ENCODE results near the gene ATG3. TPM values are rescaled to one million over a fixed set of nuclear protein-coding genes. Genes with fewer than 3 reads are reported as not detected.

The ATG3 gene
- total and polyA plus RNA-seq, 2 of the 8 experiments (the other 6 are each of a cell fraction or from before 2014, with no cell fraction given): 27.3 to 55.3 TPM

GRCh38 chr3:112497897-112498548 is 63.7 kb downstream of the ATG3 start (continued):
- TF ChIP-seq, protein P1, sequence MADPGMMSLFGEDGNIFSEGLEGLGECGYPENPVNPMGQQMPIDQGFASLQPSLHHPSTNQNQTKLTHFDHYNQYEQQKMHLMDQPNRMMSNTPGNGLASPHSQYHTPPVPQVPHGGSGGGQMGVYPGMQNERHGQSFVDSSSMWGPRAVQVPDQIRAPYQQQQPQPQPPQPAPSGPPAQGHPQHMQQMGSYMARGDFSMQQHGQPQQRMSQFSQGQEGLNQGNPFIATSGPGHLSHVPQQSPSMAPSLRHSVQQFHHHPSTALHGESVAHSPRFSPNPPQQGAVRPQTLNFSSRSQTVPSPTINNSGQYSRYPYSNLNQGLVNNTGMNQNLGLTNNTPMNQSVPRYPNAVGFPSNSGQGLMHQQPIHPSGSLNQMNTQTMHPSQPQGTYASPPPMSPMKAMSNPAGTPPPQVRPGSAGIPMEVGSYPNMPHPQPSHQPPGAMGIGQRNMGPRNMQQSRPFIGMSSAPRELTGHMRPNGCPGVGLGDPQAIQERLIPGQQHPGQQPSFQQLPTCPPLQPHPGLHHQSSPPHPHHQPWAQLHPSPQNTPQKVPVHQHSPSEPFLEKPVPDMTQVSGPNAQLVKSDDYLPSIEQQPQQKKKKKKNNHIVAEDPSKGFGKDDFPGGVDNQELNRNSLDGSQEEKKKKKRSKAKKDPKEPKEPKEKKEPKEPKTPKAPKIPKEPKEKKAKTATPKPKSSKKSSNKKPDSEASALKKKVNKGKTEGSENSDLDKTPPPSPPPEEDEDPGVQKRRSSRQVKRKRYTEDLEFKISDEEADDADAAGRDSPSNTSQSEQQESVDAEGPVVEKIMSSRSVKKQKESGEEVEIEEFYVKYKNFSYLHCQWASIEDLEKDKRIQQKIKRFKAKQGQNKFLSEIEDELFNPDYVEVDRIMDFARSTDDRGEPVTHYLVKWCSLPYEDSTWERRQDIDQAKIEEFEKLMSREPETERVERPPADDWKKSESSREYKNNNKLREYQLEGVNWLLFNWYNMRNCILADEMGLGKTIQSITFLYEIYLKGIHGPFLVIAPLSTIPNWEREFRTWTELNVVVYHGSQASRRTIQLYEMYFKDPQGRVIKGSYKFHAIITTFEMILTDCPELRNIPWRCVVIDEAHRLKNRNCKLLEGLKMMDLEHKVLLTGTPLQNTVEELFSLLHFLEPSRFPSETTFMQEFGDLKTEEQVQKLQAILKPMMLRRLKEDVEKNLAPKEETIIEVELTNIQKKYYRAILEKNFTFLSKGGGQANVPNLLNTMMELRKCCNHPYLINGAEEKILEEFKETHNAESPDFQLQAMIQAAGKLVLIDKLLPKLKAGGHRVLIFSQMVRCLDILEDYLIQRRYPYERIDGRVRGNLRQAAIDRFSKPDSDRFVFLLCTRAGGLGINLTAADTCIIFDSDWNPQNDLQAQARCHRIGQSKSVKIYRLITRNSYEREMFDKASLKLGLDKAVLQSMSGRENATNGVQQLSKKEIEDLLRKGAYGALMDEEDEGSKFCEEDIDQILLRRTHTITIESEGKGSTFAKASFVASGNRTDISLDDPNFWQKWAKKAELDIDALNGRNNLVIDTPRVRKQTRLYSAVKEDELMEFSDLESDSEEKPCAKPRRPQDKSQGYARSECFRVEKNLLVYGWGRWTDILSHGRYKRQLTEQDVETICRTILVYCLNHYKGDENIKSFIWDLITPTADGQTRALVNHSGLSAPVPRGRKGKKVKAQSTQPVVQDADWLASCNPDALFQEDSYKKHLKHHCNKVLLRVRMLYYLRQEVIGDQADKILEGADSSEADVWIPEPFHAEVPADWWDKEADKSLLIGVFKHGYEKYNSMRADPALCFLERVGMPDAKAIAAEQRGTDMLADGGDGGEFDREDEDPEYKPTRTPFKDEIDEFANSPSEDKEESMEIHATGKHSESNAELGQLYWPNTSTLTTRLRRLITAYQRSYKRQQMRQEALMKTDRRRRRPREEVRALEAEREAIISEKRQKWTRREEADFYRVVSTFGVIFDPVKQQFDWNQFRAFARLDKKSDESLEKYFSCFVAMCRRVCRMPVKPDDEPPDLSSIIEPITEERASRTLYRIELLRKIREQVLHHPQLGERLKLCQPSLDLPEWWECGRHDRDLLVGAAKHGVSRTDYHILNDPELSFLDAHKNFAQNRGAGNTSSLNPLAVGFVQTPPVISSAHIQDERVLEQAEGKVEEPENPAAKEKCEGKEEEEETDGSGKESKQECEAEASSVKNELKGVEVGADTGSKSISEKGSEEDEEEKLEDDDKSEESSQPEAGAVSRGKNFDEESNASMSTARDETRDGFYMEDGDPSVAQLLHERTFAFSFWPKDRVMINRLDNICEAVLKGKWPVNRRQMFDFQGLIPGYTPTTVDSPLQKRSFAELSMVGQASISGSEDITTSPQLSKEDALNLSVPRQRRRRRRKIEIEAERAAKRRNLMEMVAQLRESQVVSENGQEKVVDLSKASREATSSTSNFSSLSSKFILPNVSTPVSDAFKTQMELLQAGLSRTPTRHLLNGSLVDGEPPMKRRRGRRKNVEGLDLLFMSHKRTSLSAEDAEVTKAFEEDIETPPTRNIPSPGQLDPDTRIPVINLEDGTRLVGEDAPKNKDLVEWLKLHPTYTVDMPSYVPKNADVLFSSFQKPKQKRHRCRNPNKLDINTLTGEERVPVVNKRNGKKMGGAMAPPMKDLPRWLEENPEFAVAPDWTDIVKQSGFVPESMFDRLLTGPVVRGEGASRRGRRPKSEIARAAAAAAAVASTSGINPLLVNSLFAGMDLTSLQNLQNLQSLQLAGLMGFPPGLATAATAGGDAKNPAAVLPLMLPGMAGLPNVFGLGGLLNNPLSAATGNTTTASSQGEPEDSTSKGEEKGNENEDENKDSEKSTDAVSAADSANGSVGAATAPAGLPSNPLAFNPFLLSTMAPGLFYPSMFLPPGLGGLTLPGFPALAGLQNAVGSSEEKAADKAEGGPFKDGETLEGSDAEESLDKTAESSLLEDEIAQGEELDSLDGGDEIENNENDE (IDR thresholded peaks at IDR 0.05; ENCODE audit: insufficient replicate concordance, low read length): no peak
- TF ChIP-seq RNF2 (IDR thresholded peaks at IDR 0.05; ENCODE audit: borderline replicate concordance, low read depth, low read length, missing control alignments, poor library complexity, severe bottlenecking) (no peak), CHD1 (IDR thresholded peaks at IDR 0.05; ENCODE audit: low read depth, low read length) (no peak), SP1 (IDR thresholded peaks at IDR 0.05; ENCODE audit: low read depth, low read length) (no peak), BRCA1 (IDR thresholded peaks at IDR 0.05; ENCODE audit: low read depth, low read length) (no peak), TEAD4 (IDR thresholded peaks at IDR 0.05; ENCODE audit: low read depth, low read length) (no peak), CBX5 (IDR thresholded peaks at IDR 0.05; ENCODE audit: low read depth, low read length) (no peak)
